Upper lobe of left lung (tissue), 4 donors: Measurements from ENCODE around the gene KRTAP19-4.

Source experiments
- CTCF ChIP-seq, 6 experiments: fragments of 450-650 bp in 4 of 6; fragments of 200-600 bp in 2 of 6; sonication (generic) in 2 of 6; IDR thresholded peaks; one replicate each; pipeline ENCODE4 v1.5.1; 2016 to 2019; ENCODE audit warnings: antibody characterized with exemption in 6 of 6
- POLR2A ChIP-seq, 4 donors: fragments of 450-650 bp; IDR thresholded peaks; one replicate each; pipeline ENCODE4 v1.5.1; 2016 to 2017; ENCODE audit warnings: antibody characterized with exemption in 4 of 4, mild to moderate bottlenecking in 2 of 4

GRCh38 chr21:30468900-30469714 is 27.9 kb downstream of the KRTAP19-4 start:
- TF ChIP-seq CTCF (IDR thresholded peaks at IDR 0.05) (no peak), POLR2A (IDR thresholded peaks at IDR 0.05) (no peak)
